Karpas-422 (cell line): ENCODE measurements around the gene LDLR. TPM values are rescaled to one million over a fixed set of nuclear protein-coding genes. Genes with fewer than 3 reads are reported as not detected.
"Not testable (repeated sequence)": the region's sequence is repeated elsewhere in the genome, so short reads cannot be mapped to it uniquely, and the experiment has no call there.

ENCODE experiments used
- DNase-seq: peaks from one replicate; pipeline ENCODE4 v3.0.0-alpha.2; 2015
- H2AFZ ChIP-seq: fragments of 200-600 bp; sonication (generic); 2 replicates; pipeline ENCODE4 v1.6.1; 2014; ENCODE audit warnings: antibody characterized with exemption, low read length, mixed read lengths
- H3K27ac ChIP-seq: fragments of 200-600 bp; sonication (generic); 2 replicates; pipeline ENCODE4 v1.5.1; 2014; ENCODE audit warnings: mild to moderate bottlenecking, low read length, moderate library complexity
- H3K27me3 ChIP-seq: fragments of 200-600 bp; sonication (generic); 2 replicates; pipeline ENCODE4 v1.6.1; 2014; ENCODE audit warnings: low read length, mixed read lengths
- H3K36me3 ChIP-seq: fragments of 200-600 bp; sonication (generic); 2 replicates; pipeline ENCODE4 v1.6.1; 2014; ENCODE audit warnings: low read length, mixed read lengths; ENCODE audit not compliant: insufficient read depth
- H3K4me1 ChIP-seq: fragments of 200-600 bp; sonication (generic); 2 replicates; pipeline ENCODE4 v1.6.1; 2014; ENCODE audit warnings: mild to moderate bottlenecking, low read length, mixed read lengths
- H3K4me2 ChIP-seq: fragments of 200-600 bp; sonication (generic); 2 replicates; pipeline ENCODE4 v1.6.1; 2014; ENCODE audit warnings: low read length, low read depth, mild to moderate bottlenecking; ENCODE audit not compliant: poor library complexity, severe bottlenecking
- H3K4me3 ChIP-seq: fragments of 200-600 bp; sonication (generic); 2 replicates; pipeline ENCODE4 v1.5.1; 2014; ENCODE audit warnings: mild to moderate bottlenecking, antibody characterized with exemption, low read length, mixed read lengths
- H3K79me2 ChIP-seq: fragments of 200-600 bp; sonication (generic); 2 replicates; pipeline ENCODE4 v1.6.1; 2014; ENCODE audit warnings: mild to moderate bottlenecking, low read length, mixed read lengths
- H3K9ac ChIP-seq: fragments of 200-600 bp; sonication (generic); 2 replicates; pipeline ENCODE4 v1.6.0; 2014; ENCODE audit warnings: low read length
- H3K9me2 ChIP-seq: fragments of 200-600 bp; sonication (generic), shearing (Covaris generic); replicated peaks from 2 replicates; pipeline ENCODE4 v1.6.0; 2014; ENCODE audit warnings: mild to moderate bottlenecking, low read length, moderate library complexity; ENCODE audit not compliant: insufficient read depth
- H3K9me3 ChIP-seq: fragments of 300-700, 200-600 bp; sonication (generic); 2 replicates; pipeline ENCODE4 v1.6.1; 2014; ENCODE audit warnings: low read length, mixed read lengths
- H4K20me1 ChIP-seq: fragments of 200-600 bp; sonication (generic); 2 replicates; pipeline ENCODE4 v1.6.1; 2014; ENCODE audit warnings: mild to moderate bottlenecking, antibody characterized with exemption, low read length, low read depth; ENCODE audit not compliant: insufficient read depth
- total RNA-seq: library from RNA; depleted of rRNA; stranded (reverse); fragments of >200 nt; shearing (Covaris generic); gene quantifications from 2 replicates; pipeline ENCODE4 v1.2.3, GENCODE V29; 2014; ENCODE audit warnings: low replicate concordance

LDLR gene
- total RNA-seq, 1 experiment from 2014 or later: 49.8 TPM

- H3K4me3 ChIP-seq: no peak overlapping the region
- no peaks in the 10 kb centered on the region for H3K79me2 ChIP-seq
- H3K27ac ChIP-seq: no peak overlapping the region
- no peaks in the 10 kb centered on the region for H3K27me3 ChIP-seq
- no peak overlapping the region for H2AFZ ChIP-seq
- H3K4me2 ChIP-seq: no peak overlapping the region
- no peaks in the 10 kb centered on the region for H3K9me3 ChIP-seq
- no peak for DNase-seq
- H3K4me1 ChIP-seq: peaks cover 5% of the 10 kb centered on the region; the same call in 1 of the 2 replicates
- no peaks in the 10 kb centered on the region for H3K9me2 ChIP-seq
- 0 out of 2 replicates have a peak, but pooled peaks cover 11% of the 10 kb centered on the region for H3K36me3 ChIP-seq
- no peaks in the 10 kb centered on the region for H4K20me1 ChIP-seq
- H3K9ac ChIP-seq: no peak overlapping the region
Measured at GRCh38 chr19:11063434-11063833, 25.8 kb upstream of the LDLR start.

GRCh38 chr19:11064831-11065303, 24.4 kb upstream of the LDLR start:
- H3K36me3 ChIP-seq: 0 out of 2 replicates have a peak, but pooled peaks cover 11% of the 10 kb centered on the region
- no peaks in the 10 kb centered on the region for H3K79me2 ChIP-seq
- no peak overlapping the region for H3K27ac ChIP-seq
- no peaks in the 10 kb centered on the region for H3K9me2 ChIP-seq
- no peak overlapping the region for H3K4me2 ChIP-seq
- no peak for DNase-seq
- no peaks in the 10 kb centered on the region for H4K20me1 ChIP-seq
- H3K9ac ChIP-seq: no peak overlapping the region
- no peak overlapping the region for H3K4me3 ChIP-seq
- no peaks in the 10 kb centered on the region for H3K27me3 ChIP-seq
- H2AFZ ChIP-seq: no peak overlapping the region
- H3K9me3 ChIP-seq: no peaks in the 10 kb centered on the region
- H3K4me1 ChIP-seq: peaks cover 5% of the 10 kb centered on the region; the same call in 1 of the 2 replicates

GRCh38 chr19:11066326-11066725, 22.9 kb upstream of the LDLR start:
- Histone ChIP-seq H3K4me2 (no peak overlapping the region), H3K9me3 (no peaks in the 10 kb centered on the region), H3K36me3 (0 out of 2 replicates have a peak, but pooled peaks cover 8% of the 10 kb centered on the region), H3K27ac (no peak overlapping the region), H3K79me2 (no peaks in the 10 kb centered on the region), H3K27me3 (no peaks in the 10 kb centered on the region), H3K9me2 (no peaks in the 10 kb centered on the region), H3K9ac (no peak overlapping the region), H3K4me3 (no peak overlapping the region), H3K4me1 (no peaks in the 10 kb centered on the region), H4K20me1 (no peaks in the 10 kb centered on the region), H2AFZ (no peak overlapping the region)
- DNase-seq: no peak

GRCh38 chr19:11067356-11068113, 21.7 kb upstream of the LDLR start:
- H3K4me1 ChIP-seq: no peaks in the 10 kb centered on the region
- no peak for DNase-seq
- H2AFZ ChIP-seq: no peak overlapping the region
- no peak overlapping the region for H3K4me2 ChIP-seq
- no peaks in the 10 kb centered on the region for H3K79me2 ChIP-seq
- H3K27me3 ChIP-seq: no peaks in the 10 kb centered on the region
- H3K9me3 ChIP-seq: no peaks in the 10 kb centered on the region
- no peak overlapping the region for H3K4me3 ChIP-seq
- H3K36me3 ChIP-seq: 0 out of 2 replicates have a peak, but pooled peaks cover 5% of the 10 kb centered on the region
- no peak overlapping the region for H3K27ac ChIP-seq
- H4K20me1 ChIP-seq: no peaks in the 10 kb centered on the region
- H3K9me2 ChIP-seq: no peaks in the 10 kb centered on the region
- no peak overlapping the region for H3K9ac ChIP-seq

- Histone ChIP-seq H3K36me3 (0 out of 2 replicates have a peak, but pooled peaks cover 5% of the 10 kb centered on the region), H3K79me2 (no peaks in the 10 kb centered on the region), H4K20me1 (no peaks in the 10 kb centered on the region), H2AFZ (no peak overlapping the region), H3K27me3 (no peaks in the 10 kb centered on the region), H3K27ac (no peak overlapping the region), H3K4me3 (no peak overlapping the region), H3K9ac (no peak overlapping the region), H3K9me3 (no peaks in the 10 kb centered on the region), H3K4me2 (no peak overlapping the region), H3K4me1 (no peaks in the 10 kb centered on the region; the same call in 1 of the 2 replicates), H3K9me2 (no peaks in the 10 kb centered on the region)
- DNase-seq: no peak
Measured at GRCh38 chr19:11069561-11069960, 19.7 kb upstream of the LDLR start.

- 0 out of 2 replicates have a peak, but pooled peaks cover 5% of the 10 kb centered on the region for H3K36me3 ChIP-seq
- no peak overlapping the region for H3K4me3 ChIP-seq
- H2AFZ ChIP-seq: no peak overlapping the region
- no peaks in the 10 kb centered on the region for H3K79me2 ChIP-seq
- no peaks in the 10 kb centered on the region for H3K9me2 ChIP-seq
- H4K20me1 ChIP-seq: no peaks in the 10 kb centered on the region
- H3K4me1 ChIP-seq: no peaks in the 10 kb centered on the region; the same call in 1 of the 2 replicates
- H3K27me3 ChIP-seq: no peaks in the 10 kb centered on the region
- no peak for DNase-seq
- no peaks in the 10 kb centered on the region for H3K9me3 ChIP-seq
- H3K4me2 ChIP-seq: no peak overlapping the region
- no peak overlapping the region for H3K9ac ChIP-seq
- no peak overlapping the region for H3K27ac ChIP-seq
Measured at GRCh38 chr19:11070123-11070522, 19.1 kb upstream of the LDLR start.

- no peak overlapping the region for H3K4me2 ChIP-seq
- H3K9me2 ChIP-seq: no peaks in the 10 kb centered on the region
- DNase-seq: no peak
- H3K79me2 ChIP-seq: no peaks in the 10 kb centered on the region
- H3K9ac ChIP-seq: no peak overlapping the region
- H3K9me3 ChIP-seq: no peaks in the 10 kb centered on the region
- no peaks in the 10 kb centered on the region for H3K27me3 ChIP-seq
- H4K20me1 ChIP-seq: no peaks in the 10 kb centered on the region
- no peak overlapping the region for H3K4me3 ChIP-seq
- H3K4me1 ChIP-seq: no peaks in the 10 kb centered on the region; the same call in 1 of the 2 replicates
- H2AFZ ChIP-seq: no peak overlapping the region
- H3K36me3 ChIP-seq: no peaks in the 10 kb centered on the region
- H3K27ac ChIP-seq: no peak overlapping the region
Measured at GRCh38 chr19:11073568-11073967, 15.7 kb upstream of the LDLR start.

GRCh38 chr19:11076792-11077191, 12.5 kb upstream of the LDLR start:
- H3K27ac ChIP-seq, H3K79me2 ChIP-seq, H3K27me3 ChIP-seq, H3K9ac ChIP-seq, H3K9me2 ChIP-seq, H3K4me3 ChIP-seq, DNase-seq, H3K4me1 ChIP-seq, H3K4me2 ChIP-seq, H4K20me1 ChIP-seq, H2AFZ ChIP-seq, H3K36me3 ChIP-seq, H3K9me3 ChIP-seq: not testable (repeated sequence)
